GM12878 (cell line): ENCODE data around the gene EYS. TPM values are rescaled to one million over a fixed set of nuclear protein-coding genes. Genes with fewer than 3 reads are reported as not detected.

Experiments used
- ATAC-seq: fragments of 200-7000 bp; cut with Tn5 transposase; 3 replicates; pipeline ENCODE4 v1.9.1; 2020; ENCODE audit warnings: mild to moderate bottlenecking, moderate library complexity
- BruUV-seq: library from RNA; stranded (reverse); fragments of 400-500 nt; replicated peaks from 2 replicates; lab custom pipeline; 2021; lab: Mats Ljungman, UMichigan
- CTCF ChIA-PET: fragments of 300-600 bp; sonication (Branson Sonifier 250); formaldehyde crosslinking; extraction: SDS; loops from one replicate; lab custom pipeline; 2021; ENCODE audit warnings: inconsistent platforms; lab: Yijun Ruan, JAX
- POLR2A ChIA-PET: fragments of 350-600 bp; formaldehyde crosslinking; extraction: SDS; loops from one replicate; lab custom pipeline; 2021; ENCODE audit warnings: inconsistent platforms; lab: Charles Lee
- RAD21 ChIA-PET: fragments of 300-600 bp; sonication (Branson Sonifier 250); formaldehyde crosslinking; loops from one replicate; lab custom pipeline; 2023; ENCODE audit warnings: antibody characterized with exemption; ENCODE audit not compliant: unreplicated experiment; lab: Charles Lee
- SMC1A ChIA-PET: fragments of 300-600 bp; sonication (Branson Sonifier 250); formaldehyde crosslinking; loops from one replicate; lab custom pipeline; 2023; ENCODE audit not compliant: unreplicated experiment, uncharacterized antibody; lab: Charles Lee
- DNase-seq: peaks from one replicate; pipeline ENCODE4 v3.0.0-alpha.2; 2011; ENCODE audit warnings: low read depth, low spot score
- FAIRE-seq: peaks from 3 replicates; lab custom pipeline; 2011; peaks lifted over from hg19 to GRCh38; lab: Jason Lieb, UNC
- H2AFZ ChIP-seq: 2 replicates; pipeline ENCODE4 v1.6.0; 2011; ENCODE audit warnings: low read depth, low read length, control low read depth; ENCODE audit not compliant: control insufficient read depth
- H3K27ac ChIP-seq: 2 replicates; pipeline ENCODE4 v1.5.1; 2011; ENCODE audit warnings: control low read depth; ENCODE audit not compliant: control insufficient read depth, insufficient read depth
- H3K27me3 ChIP-seq, 2 experiments: replicated peaks in 1 of 2; 2 replicates each; pipeline versions ENCODE4 v1.6.0 to v1.6.1; 2011; ENCODE audit warnings: low read length in 1 of 2; ENCODE audit not compliant: control insufficient read depth in 2 of 2, insufficient read depth in 2 of 2
- H3K36me3 ChIP-seq, 2 experiments: 2 replicates each; pipeline ENCODE4 v1.5.1; 2011; ENCODE audit warnings: low read length in 1 of 2; ENCODE audit not compliant: control insufficient read depth in 2 of 2, insufficient read depth in 2 of 2
- H3K4me1 ChIP-seq: 2 replicates; pipeline ENCODE4 v1.6.1; 2011; ENCODE audit warnings: mild to moderate bottlenecking, low read length, moderate library complexity, mixed read lengths; ENCODE audit not compliant: control insufficient read depth, insufficient read depth
- H3K4me2 ChIP-seq: 2 replicates; pipeline ENCODE4 v1.6.0; 2011; ENCODE audit warnings: control low read depth; ENCODE audit not compliant: control insufficient read depth, insufficient read depth
- H3K4me3 ChIP-seq: fragments of 200-600 bp; sonication (generic); 2 replicates; pipeline ENCODE4 v1.5.1; 2016
- H3K79me2 ChIP-seq: 2 replicates; pipeline ENCODE4 v1.6.0; 2011; ENCODE audit warnings: low read length; ENCODE audit not compliant: control insufficient read depth, insufficient read depth
- H3K9ac ChIP-seq: 2 replicates; pipeline ENCODE4 v1.8.0; 2011; ENCODE audit warnings: low read length, control low read depth, mixed read lengths; ENCODE audit not compliant: control insufficient read depth, insufficient read depth
- H3K9me3 ChIP-seq: replicated peaks from 3 replicates; pipeline ENCODE4 v1.5.1; 2011; ENCODE audit warnings: mild to moderate bottlenecking, low read length; ENCODE audit not compliant: control insufficient read depth, insufficient read depth
- H4K20me1 ChIP-seq: 2 replicates; pipeline ENCODE4 v1.6.0; 2011; ENCODE audit not compliant: control insufficient read depth, insufficient read depth
- CHD2 ChIP-seq: IDR thresholded peaks from 2 replicates; pipeline ENCODE4 v1.6.1; 2011; ENCODE audit warnings: low read depth, low read length, improper control_type of control experiment, borderline replicate concordance
- GABPA ChIP-seq: IDR thresholded peaks from 2 replicates; pipeline ENCODE4 v1.6.1; 2014; ENCODE audit warnings: antibody characterized with exemption, low read depth, mild to moderate bottlenecking, inconsistent platforms
- HDAC2 ChIP-seq: fragments of 200-600 bp; sonication (generic); IDR thresholded peaks from 2 replicates; pipeline ENCODE4 v1.6.1; 2017
- HDAC6 ChIP-seq: fragments of 200-600 bp; sonication (generic); IDR thresholded peaks from one replicate; pipeline ENCODE4 v1.8.0; 2017; ENCODE audit warnings: antibody characterized with exemption; ENCODE audit not compliant: unreplicated experiment
- LARP7 ChIP-seq: fragments of 450-650 bp; IDR thresholded peaks from 2 replicates; pipeline ENCODE4 v1.6.1; 2017; ENCODE audit warnings: mild to moderate bottlenecking
- MEF2B ChIP-seq: fragments of 450-650 bp; IDR thresholded peaks from 2 replicates; pipeline ENCODE4 v1.6.1; 2018; ENCODE audit warnings: mild to moderate bottlenecking, moderate library complexity; ENCODE audit not compliant: partially characterized antibody, poor library complexity, severe bottlenecking
- NFXL1 ChIP-seq: fragments of 450-650 bp; IDR thresholded peaks from 2 replicates; pipeline ENCODE4 v1.6.1; 2017; ENCODE audit warnings: antibody characterized with exemption, mild to moderate bottlenecking, borderline replicate concordance
- PAX8 ChIP-seq: fragments of 450-650 bp; IDR thresholded peaks from 2 replicates; pipeline ENCODE4 v1.6.1; 2017; ENCODE audit warnings: mild to moderate bottlenecking, moderate library complexity
- POLR2AphosphoS5 ChIP-seq: IDR thresholded peaks from 2 replicates; pipeline ENCODE4 v1.6.1; 2011; ENCODE audit warnings: mild to moderate bottlenecking, low read length, inconsistent platforms
- SMAD5 ChIP-seq: IDR thresholded peaks from 2 replicates; pipeline ENCODE4 v1.6.1; 2016; ENCODE audit warnings: antibody characterized with exemption, low read depth
- TCF3 ChIP-seq: IDR thresholded peaks from 2 replicates; pipeline ENCODE4 v1.6.1; 2012; ENCODE audit warnings: low read depth, mild to moderate bottlenecking, low read length, borderline replicate concordance; ENCODE audit not compliant: insufficient read depth
- WGBS: methylation state at CpG from one replicate; pipeline ENCODE4 v1.1.6; 2016; ENCODE audit warnings: low lambda C conversion rate; ENCODE audit not compliant: insufficient replicate concordance, insufficient coverage; ENCODE audit errors: missing lambda C conversion rate; 5-methylcytosine and 5-hydroxymethylcytosine counted together
- in situ Hi-C: fragments of 300-500 bp; cut with MboI; formaldehyde crosslinking; loops from 9 replicates; pipeline ENCODE4 v1.14.3; 2018; ENCODE audit warnings: mixed read lengths
- intact Hi-C: fragments of 100-400 bp; cut with micrococcal nuclease; formaldehyde crosslinking; loops from one replicate; pipeline ENCODE4 v1.14.2; 2022; ENCODE audit not compliant: unreplicated experiment
- polyA plus RNA-seq, 11 experiments: library from polyadenylated mRNA; depleted of rRNA in 4 of 11; unstranded in 6 of 11; stranded (reverse) in 5 of 11; fragments of >200 nt; fragmentation: Nextera tagmentation in 4 of 11; fragmentation: Illumina TruSeq in 1 of 11; extraction: Ambion mirVana in 4 of 11; extraction: Trizol in 1 of 11; gene quantifications; 1 replicate in 1 of 11; 2 replicates in 10 of 11; pipeline versions ENCODE4 v1.2.1 to v1.2.3, GENCODE V29; 2011 to 2016; ENCODE audit warnings: inconsistent platforms in 2 of 11, missing spikeins in 2 of 11, low read depth in 1 of 11
- total RNA-seq, 4 experiments: library from RNA; depleted of rRNA in 3 of 4; stranded (reverse); fragments of >200 nt in 3 of 4; fragmentation: Illumina TruSeq in 1 of 4; extraction: Trizol in 1 of 4; gene quantifications; 2 replicates each; pipeline versions ENCODE4 v1.2.1 to v1.2.3, GENCODE V29; 2013 to 2021
- TF ChIP-seq, protein P1 (sequence below): fragments of 450-650 bp; IDR thresholded peaks from 2 replicates; pipeline ENCODE4 v1.6.1; 2018; ENCODE audit warnings: mild to moderate bottlenecking, low read depth, moderate library complexity; ENCODE audit not compliant: partially characterized antibody
- TF ChIP-seq, protein P2 (sequence below): IDR thresholded peaks from 2 replicates; pipeline ENCODE4 v1.6.1; 2011; ENCODE audit warnings: borderline replicate concordance, low read depth, mild to moderate bottlenecking, moderate library complexity, low read length; ENCODE audit not compliant: insufficient read depth, poor library complexity, severe bottlenecking
- TF ChIP-seq, protein P3 (sequence below): fragments of 450-650 bp; IDR thresholded peaks from 2 replicates; pipeline ENCODE4 v1.6.1; 2017; ENCODE audit warnings: antibody characterized with exemption, mild to moderate bottlenecking, moderate library complexity

The EYS gene
- total and polyA plus RNA-seq, 10 of the 15 experiments (the other 5 are each of a cell fraction or from before 2014, with no cell fraction given), result under 0.01 to 0.14 (median 0.02) TPM; not detected in 1

DNA sequence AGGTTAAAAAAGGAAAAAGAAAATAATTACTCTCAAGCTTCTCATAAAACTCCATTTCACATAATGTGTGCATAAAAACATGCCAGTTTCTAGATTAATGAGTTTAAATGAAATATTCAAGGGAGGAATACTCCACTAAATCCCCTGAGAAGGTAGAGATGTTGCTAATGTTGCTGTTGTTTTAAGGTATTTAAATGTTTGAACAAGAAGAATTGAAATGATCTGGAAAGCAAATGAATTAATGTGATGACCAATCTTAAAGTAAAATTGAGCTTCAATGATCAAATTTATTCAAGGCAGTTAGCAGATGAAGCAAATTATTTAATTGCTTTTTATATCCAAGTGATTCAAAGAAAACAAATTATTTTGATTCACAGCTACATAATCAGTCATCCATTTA lies 804.4 kb downstream of the EYS start (continued):
- TF ChIP-seq HDAC6 (no peak), PAX8 (no peak), GABPA (no peak), CHD2 (no peak), MEF2B (no peak)
- TF ChIP-seq, protein P1, sequence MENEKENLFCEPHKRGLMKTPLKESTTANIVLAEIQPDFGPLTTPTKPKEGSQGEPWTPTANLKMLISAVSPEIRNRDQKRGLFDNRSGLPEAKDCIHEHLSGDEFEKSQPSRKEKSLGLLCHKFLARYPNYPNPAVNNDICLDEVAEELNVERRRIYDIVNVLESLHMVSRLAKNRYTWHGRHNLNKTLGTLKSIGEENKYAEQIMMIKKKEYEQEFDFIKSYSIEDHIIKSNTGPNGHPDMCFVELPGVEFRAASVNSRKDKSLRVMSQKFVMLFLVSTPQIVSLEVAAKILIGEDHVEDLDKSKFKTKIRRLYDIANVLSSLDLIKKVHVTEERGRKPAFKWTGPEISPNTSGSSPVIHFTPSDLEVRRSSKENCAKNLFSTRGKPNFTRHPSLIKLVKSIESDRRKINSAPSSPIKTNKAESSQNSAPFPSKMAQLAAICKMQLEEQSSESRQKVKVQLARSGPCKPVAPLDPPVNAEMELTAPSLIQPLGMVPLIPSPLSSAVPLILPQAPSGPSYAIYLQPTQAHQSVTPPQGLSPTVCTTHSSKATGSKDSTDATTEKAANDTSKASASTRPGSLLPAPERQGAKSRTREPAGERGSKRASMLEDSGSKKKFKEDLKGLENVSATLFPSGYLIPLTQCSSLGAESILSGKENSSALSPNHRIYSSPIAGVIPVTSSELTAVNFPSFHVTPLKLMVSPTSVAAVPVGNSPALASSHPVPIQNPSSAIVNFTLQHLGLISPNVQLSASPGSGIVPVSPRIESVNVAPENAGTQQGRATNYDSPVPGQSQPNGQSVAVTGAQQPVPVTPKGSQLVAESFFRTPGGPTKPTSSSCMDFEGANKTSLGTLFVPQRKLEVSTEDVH, result no peak

- intact Hi-C loops, result no loop called here
- CTCF ChIA-PET, result no interaction called here
- BruUV-seq, result no TSS peak
- in situ Hi-C loops, result no loop called here
- no peak overlapping the region for H3K4me3 ChIP-seq
- no peak overlapping the region for H3K27ac ChIP-seq
- H3K27me3 ChIP-seq, result no peaks in the 10 kb centered on the region
- RAD21 ChIA-PET, result no interaction called here
- H3K36me3 ChIP-seq, result no peaks in the 10 kb centered on the region
- no peaks in the 10 kb centered on the region for H4K20me1 ChIP-seq
- no peak for DNase-seq
- TF ChIP-seq HDAC6 (no peak), POLR2AphosphoS5 (no peak), TCF3 (no peak), LARP7 (no peak), HDAC2 (no peak), NFXL1 (no peak), SMAD5 (no peak), MEF2B (no peak)
- TF ChIP-seq, protein P2, sequence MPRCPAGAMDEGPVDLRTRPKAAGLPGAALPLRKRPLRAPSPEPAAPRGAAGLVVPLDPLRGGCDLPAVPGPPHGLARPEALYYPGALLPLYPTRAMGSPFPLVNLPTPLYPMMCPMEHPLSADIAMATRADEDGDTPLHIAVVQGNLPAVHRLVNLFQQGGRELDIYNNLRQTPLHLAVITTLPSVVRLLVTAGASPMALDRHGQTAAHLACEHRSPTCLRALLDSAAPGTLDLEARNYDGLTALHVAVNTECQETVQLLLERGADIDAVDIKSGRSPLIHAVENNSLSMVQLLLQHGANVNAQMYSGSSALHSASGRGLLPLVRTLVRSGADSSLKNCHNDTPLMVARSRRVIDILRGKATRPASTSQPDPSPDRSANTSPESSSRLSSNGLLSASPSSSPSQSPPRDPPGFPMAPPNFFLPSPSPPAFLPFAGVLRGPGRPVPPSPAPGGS, result no peak
- TF ChIP-seq, protein P3, sequence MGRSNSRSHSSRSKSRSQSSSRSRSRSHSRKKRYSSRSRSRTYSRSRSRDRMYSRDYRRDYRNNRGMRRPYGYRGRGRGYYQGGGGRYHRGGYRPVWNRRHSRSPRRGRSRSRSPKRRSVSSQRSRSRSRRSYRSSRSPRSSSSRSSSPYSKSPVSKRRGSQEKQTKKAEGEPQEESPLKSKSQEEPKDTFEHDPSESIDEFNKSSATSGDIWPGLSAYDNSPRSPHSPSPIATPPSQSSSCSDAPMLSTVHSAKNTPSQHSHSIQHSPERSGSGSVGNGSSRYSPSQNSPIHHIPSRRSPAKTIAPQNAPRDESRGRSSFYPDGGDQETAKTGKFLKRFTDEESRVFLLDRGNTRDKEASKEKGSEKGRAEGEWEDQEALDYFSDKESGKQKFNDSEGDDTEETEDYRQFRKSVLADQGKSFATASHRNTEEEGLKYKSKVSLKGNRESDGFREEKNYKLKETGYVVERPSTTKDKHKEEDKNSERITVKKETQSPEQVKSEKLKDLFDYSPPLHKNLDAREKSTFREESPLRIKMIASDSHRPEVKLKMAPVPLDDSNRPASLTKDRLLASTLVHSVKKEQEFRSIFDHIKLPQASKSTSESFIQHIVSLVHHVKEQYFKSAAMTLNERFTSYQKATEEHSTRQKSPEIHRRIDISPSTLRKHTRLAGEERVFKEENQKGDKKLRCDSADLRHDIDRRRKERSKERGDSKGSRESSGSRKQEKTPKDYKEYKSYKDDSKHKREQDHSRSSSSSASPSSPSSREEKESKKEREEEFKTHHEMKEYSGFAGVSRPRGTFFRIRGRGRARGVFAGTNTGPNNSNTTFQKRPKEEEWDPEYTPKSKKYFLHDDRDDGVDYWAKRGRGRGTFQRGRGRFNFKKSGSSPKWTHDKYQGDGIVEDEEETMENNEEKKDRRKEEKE, result no peak
- H3K9me3 ChIP-seq, result no peaks in the 10 kb centered on the region
- H3K79me2 ChIP-seq, result no peaks in the 10 kb centered on the region
- POLR2A ChIA-PET, result no interaction called here
- 27% methylated on average over 4 of the region's 4 CpGs for WGBS
- no peak overlapping the region for H3K4me2 ChIP-seq
- H3K9ac ChIP-seq, result no peak overlapping the region
- no peaks in the 10 kb centered on the region for H3K4me1 ChIP-seq
- no peak for ATAC-seq
- FAIRE-seq, result no peak
- no peak overlapping the region for H2AFZ ChIP-seq
- SMC1A ChIA-PET, result no interaction called here
These were observed 810.1 kb downstream of the EYS start for GRCh38 chr6:64896939-64897338.
